Upper lobe of left lung (tissue), 6 donors: ENCODE measurements around the gene SATB1. TPM values are rescaled to one million over a fixed set of nuclear protein-coding genes. Genes with fewer than 3 reads are reported as not detected.

ENCODE experiments used
- ATAC-seq, 2 donors: fragments of 200-7000 bp; cut with Tn5 transposase; one replicate each; pipeline ENCODE4 v1.9.1; 2022; ENCODE audit warnings: mild to moderate bottlenecking in 2 of 2, moderate library complexity in 2 of 2; ENCODE audit not compliant: low FRiP score in 2 of 2
- DNase-seq, 2 donors: peaks; one replicate each; pipeline ENCODE4 v3.0.0-alpha.2; 2019 to 2020
- H3K27ac ChIP-seq, 4 donors: fragments of 200-600 bp; sonication (generic); one replicate each; pipeline ENCODE4 v1.5.1; 2016 to 2019
- H3K27me3 ChIP-seq, 4 donors: fragments of 200-600 bp; sonication (generic); one replicate each; pipeline ENCODE4 v1.5.1; 2017 to 2019
- H3K36me3 ChIP-seq, 4 donors: fragments of 200-600 bp; sonication (generic); one replicate each; pipeline ENCODE4 v1.5.1; 2016 to 2019
- H3K4me1 ChIP-seq, 4 donors: fragments of 200-600 bp; sonication (generic); one replicate each; pipeline ENCODE4 v1.5.1; 2018 to 2019
- H3K4me3 ChIP-seq, 4 donors: fragments of 200-600 bp; sonication (generic); one replicate each; pipeline ENCODE4 v1.5.1; 2017 to 2019; ENCODE audit warnings: mild to moderate bottlenecking in 2 of 4, moderate library complexity in 1 of 4
- H3K9me3 ChIP-seq, 4 donors: fragments of 200-600 bp; sonication (generic); one replicate each; pipeline ENCODE4 v1.5.1; 2018 to 2019
- EP300 ChIP-seq, 4 donors: sonication (generic); formaldehyde crosslinking; IDR thresholded peaks; one replicate each; pipeline ENCODE4 v1.5.1; 2017; ENCODE audit warnings: antibody characterized with exemption in 4 of 4, control low read depth in 2 of 4
- POLR2A ChIP-seq, 4 donors: fragments of 450-650 bp; IDR thresholded peaks; one replicate each; pipeline ENCODE4 v1.5.1; 2016 to 2017; ENCODE audit warnings: antibody characterized with exemption in 4 of 4, mild to moderate bottlenecking in 2 of 4
- POLR2AphosphoS5 ChIP-seq, 2 donors: sonication (generic); formaldehyde crosslinking; IDR thresholded peaks; one replicate each; pipeline ENCODE4 v1.5.1; 2017; ENCODE audit warnings: antibody characterized with exemption in 2 of 2
- WGBS, 2 donors: methylation state at CpG; one replicate each; pipeline ENCODE4 v1.1.5; 2017 to 2018; 5-methylcytosine and 5-hydroxymethylcytosine counted together
- total RNA-seq, 6 donors: library from RNA; depleted of rRNA in 4 of 6; stranded (reverse); fragments of >200 nt in 4 of 6; gene quantifications; one replicate each; pipeline versions ENCODE4 v1.1.0 to v1.2.1, GENCODE V29; 2016 to 2021
- TF ChIP-seq, protein P1 (sequence below), 6 experiments: fragments of 450-650 bp in 4 of 6; fragments of 200-600 bp in 2 of 6; sonication (generic) in 2 of 6; IDR thresholded peaks; one replicate each; pipeline ENCODE4 v1.5.1; 2016 to 2019; ENCODE audit warnings: antibody characterized with exemption in 6 of 6
- donor health status: DM: no; HTN: no; CAD: no; lungs with moderate emphysema.
- donor health status: DM: no; HTN: yes; CAD: no; lungs with severe emphysema.

SATB1 gene
- total RNA-seq, 6 donors from 2014 or later = 25.4 to 80.7 (median 45.0) TPM

DNA sequence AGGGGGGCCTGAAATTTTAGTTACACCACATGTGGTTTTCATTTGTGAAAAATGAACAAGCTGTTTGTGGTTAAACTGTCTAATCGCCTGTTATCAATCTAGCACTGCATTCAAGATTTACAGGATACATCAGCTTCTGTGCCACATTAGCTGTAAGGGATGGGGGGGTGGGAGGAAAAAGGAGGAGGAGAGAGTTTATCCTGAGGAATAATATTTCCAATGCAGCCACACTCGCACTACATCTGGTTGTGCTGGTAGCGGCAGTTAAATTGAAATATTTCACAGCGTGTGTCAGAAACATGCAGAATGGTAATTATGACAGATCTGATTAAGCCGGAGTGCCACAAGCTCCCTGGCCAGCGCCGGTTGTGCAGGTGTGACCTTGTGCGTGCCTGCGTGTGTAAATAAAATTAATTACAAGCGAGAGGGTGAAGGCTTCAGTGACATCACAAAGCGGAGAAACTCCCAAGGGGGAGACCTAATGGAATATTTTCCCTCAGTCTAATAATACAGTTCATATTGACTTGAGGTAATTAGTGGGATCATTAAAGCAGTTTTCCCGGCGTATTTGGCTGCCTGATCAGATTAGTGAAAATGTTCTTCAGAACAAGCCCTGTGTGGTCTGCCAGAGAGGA lies 55.5 kb downstream of the SATB1 start:
- no peak overlapping the region for H3K27ac ChIP-seq
- WGBS, 2 donors = 67 to 69% methylated on average over 13 of the region's 13 CpGs
- H3K9me3 ChIP-seq = no peaks in the 10 kb centered on the region
- no peak for TF ChIP-seq POLR2A (IDR thresholded peaks at IDR 0.05)
- TF ChIP-seq EP300 (IDR thresholded peaks at IDR 0.05) = no peak
- no peak for TF ChIP-seq POLR2AphosphoS5 (IDR thresholded peaks at IDR 0.05)
- TF ChIP-seq, protein P1, sequence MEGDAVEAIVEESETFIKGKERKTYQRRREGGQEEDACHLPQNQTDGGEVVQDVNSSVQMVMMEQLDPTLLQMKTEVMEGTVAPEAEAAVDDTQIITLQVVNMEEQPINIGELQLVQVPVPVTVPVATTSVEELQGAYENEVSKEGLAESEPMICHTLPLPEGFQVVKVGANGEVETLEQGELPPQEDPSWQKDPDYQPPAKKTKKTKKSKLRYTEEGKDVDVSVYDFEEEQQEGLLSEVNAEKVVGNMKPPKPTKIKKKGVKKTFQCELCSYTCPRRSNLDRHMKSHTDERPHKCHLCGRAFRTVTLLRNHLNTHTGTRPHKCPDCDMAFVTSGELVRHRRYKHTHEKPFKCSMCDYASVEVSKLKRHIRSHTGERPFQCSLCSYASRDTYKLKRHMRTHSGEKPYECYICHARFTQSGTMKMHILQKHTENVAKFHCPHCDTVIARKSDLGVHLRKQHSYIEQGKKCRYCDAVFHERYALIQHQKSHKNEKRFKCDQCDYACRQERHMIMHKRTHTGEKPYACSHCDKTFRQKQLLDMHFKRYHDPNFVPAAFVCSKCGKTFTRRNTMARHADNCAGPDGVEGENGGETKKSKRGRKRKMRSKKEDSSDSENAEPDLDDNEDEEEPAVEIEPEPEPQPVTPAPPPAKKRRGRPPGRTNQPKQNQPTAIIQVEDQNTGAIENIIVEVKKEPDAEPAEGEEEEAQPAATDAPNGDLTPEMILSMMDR (IDR thresholded peaks at IDR 0.05) = no peak
- H3K4me3 ChIP-seq = no peak overlapping the region
- H3K4me1 ChIP-seq = no peaks in the 10 kb centered on the region
- peaks cover 0 to 24% (median 0%) of the 10 kb centered on the region in 4 donors for H3K36me3 ChIP-seq
- ATAC-seq = no peak
- H3K27me3 ChIP-seq = no peaks in the 10 kb centered on the region
- no peak for DNase-seq

DNA sequence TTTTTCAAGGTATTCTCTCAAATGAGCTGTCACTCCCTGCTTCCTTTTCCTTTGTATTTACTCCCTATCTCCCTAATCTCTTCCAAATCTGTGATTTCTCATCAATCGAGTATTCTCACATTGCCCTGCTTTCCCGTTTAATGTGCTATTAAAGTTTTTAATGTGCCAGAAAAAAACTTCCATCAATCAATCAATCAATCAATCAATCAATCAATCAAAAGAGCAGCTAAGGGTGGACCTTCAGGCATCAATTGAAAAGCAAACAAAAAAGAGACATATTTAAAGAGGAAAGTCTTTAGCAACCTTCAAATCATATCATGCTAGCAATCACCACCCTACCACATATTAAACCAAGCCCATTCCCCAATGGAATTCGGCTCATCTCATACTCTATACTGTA lies 58.9 kb downstream of the SATB1 start:
- Histone ChIP-seq H3K9me3 (no peaks in the 10 kb centered on the region), H3K4me3 (no peak overlapping the region), H3K27me3 (no peaks in the 10 kb centered on the region), H3K4me1 (no peaks in the 10 kb centered on the region), H3K36me3 (peaks cover 0 to 16% (median 0%) of the 10 kb centered on the region in 4 donors), H3K27ac (no peak overlapping the region)
- ATAC-seq (no peak), DNase-seq (no peak)
- TF ChIP-seq EP300 (IDR thresholded peaks at IDR 0.05) (no peak), POLR2A (IDR thresholded peaks at IDR 0.05) (no peak)
- 91 to 93% methylated on average over 3 of the region's 3 CpGs for WGBS, 2 donors

DNA sequence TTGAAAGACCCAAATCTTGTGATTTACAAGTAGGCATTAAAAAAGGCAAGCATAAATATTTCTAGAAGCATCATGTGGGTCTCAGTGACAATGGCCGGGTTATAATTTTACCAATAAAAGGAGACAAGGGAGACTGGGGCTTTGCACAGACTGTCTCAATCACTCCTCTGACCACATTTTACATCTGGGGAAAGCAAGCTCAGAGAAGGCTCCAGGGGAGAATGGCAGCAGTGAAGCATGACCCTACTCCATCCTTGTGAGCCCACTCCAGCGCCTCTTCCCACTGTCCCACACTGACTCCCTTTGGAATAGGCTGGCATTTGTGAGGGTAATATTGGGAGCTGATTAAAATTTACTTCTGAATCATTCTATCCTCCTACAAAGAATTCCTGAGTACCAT lies 61.8 kb downstream of the SATB1 start:
- H3K27ac ChIP-seq = no peak overlapping the region
- DNase-seq (no peak), ATAC-seq (no peak)
- no peak overlapping the region for H3K4me3 ChIP-seq
- H3K36me3 ChIP-seq = peaks cover 0 to 9% (median 0%) of the 10 kb centered on the region in 4 donors
- no peaks in the 10 kb centered on the region for H3K9me3 ChIP-seq
- 92 to 95% methylated on average over 2 of the region's 2 CpGs for WGBS, 2 donors
- H3K27me3 ChIP-seq = no peaks in the 10 kb centered on the region
- no peaks in the 10 kb centered on the region for H3K4me1 ChIP-seq
- TF ChIP-seq POLR2AphosphoS5 (IDR thresholded peaks at IDR 0.05) (no peak), POLR2A (IDR thresholded peaks at IDR 0.05) (no peak), EP300 (IDR thresholded peaks at IDR 0.05) (no peak)
- TF ChIP-seq, protein P1 (IDR thresholded peaks at IDR 0.05) = no peak

DNA sequence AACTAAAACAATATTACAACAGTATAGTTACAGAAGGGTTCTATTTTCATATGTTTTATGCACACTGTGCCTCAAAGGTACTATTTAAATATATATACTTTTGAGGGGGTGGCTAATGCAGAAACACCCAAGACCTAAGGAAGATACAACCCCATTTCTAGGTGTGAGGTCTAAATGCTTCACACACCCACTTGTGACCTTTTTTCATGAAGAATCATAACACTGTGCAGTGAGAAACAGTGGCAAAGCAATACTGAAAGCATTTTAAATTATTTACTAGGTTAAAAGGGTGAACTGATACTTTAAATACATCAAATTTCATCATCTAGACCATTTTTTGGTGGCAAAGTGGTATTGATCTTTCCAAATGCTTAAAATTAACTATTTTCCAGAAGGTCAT lies 67.4 kb downstream of the SATB1 start:
- no peaks in the 10 kb centered on the region for H3K27me3 ChIP-seq
- no peaks in the 10 kb centered on the region for H3K36me3 ChIP-seq
- H3K27ac ChIP-seq = no peak overlapping the region
- no peak for DNase-seq
- no peaks in the 10 kb centered on the region for H3K9me3 ChIP-seq
- H3K4me1 ChIP-seq = no peaks in the 10 kb centered on the region
- no peak overlapping the region for H3K4me3 ChIP-seq
- TF ChIP-seq EP300 (IDR thresholded peaks at IDR 0.05) = no peak
- TF ChIP-seq, protein P1 (IDR thresholded peaks at IDR 0.05) = no peak
- no peak for TF ChIP-seq POLR2A (IDR thresholded peaks at IDR 0.05)
- TF ChIP-seq POLR2AphosphoS5 (IDR thresholded peaks at IDR 0.05) = no peak
- ATAC-seq = no peak

DNA sequence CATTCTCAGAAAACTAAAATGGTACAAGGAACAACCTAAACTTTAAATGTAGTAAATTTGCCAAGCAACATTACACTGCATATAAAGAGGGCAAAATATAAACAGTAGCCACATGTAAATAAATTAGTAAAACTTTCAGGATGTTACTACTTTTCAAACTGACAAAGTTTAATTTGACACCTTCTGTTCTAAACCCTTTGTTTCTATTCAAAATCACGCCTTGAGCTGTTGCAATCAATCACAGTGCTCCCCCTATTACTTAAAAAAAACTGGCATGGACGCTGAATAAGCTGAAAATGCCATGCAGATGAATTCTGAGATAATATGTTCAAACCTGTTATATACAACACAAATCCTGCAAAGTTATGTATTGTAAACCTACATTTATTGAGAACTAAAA lies 69.3 kb downstream of the SATB1 start:
- no peaks in the 10 kb centered on the region for H3K27me3 ChIP-seq
- H3K4me3 ChIP-seq = no peak overlapping the region
- peaks cover 0 to 11% (median 5%) of the 10 kb centered on the region in 4 donors for H3K36me3 ChIP-seq
- 90 to 92% methylated on average over 2 of the region's 2 CpGs for WGBS, 2 donors
- TF ChIP-seq POLR2A (IDR thresholded peaks at IDR 0.05) = no peak
- TF ChIP-seq EP300 (IDR thresholded peaks at IDR 0.05) = no peak
- H3K9me3 ChIP-seq = no peaks in the 10 kb centered on the region
- no peak overlapping the region for H3K27ac ChIP-seq
- no peak for DNase-seq
- H3K4me1 ChIP-seq = no peaks in the 10 kb centered on the region
- no peak for ATAC-seq

DNA sequence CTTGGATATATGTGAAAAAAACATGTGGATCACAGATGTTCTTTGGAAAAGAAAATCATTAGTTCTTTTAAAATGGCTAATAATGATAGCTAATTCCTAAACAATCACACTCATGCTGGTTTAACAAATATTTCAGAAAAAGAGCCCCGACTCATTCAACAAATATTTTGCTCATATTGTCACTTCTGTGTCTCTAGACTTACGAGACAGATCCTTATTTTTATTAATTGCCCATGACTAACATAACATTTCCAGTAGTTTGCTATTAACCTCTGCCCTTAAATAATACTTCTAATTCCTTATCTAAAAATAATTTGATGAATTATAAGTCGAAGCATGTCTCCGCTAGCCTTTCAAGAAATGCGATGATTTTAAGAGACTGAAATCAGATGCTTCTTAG lies 70.4 kb downstream of the SATB1 start:
- Histone ChIP-seq H3K4me3 (no peak overlapping the region), H3K36me3 (peaks cover 0 to 17% (median 7%) of the 10 kb centered on the region in 4 donors), H3K4me1 (no peaks in the 10 kb centered on the region), H3K27me3 (no peaks in the 10 kb centered on the region), H3K9me3 (no peaks in the 10 kb centered on the region), H3K27ac (no peak overlapping the region)
- DNase-seq = no peak
- TF ChIP-seq, protein P1 (IDR thresholded peaks at IDR 0.05) = no peak
- no peak for TF ChIP-seq POLR2AphosphoS5 (IDR thresholded peaks at IDR 0.05)
- TF ChIP-seq EP300 (IDR thresholded peaks at IDR 0.05) = no peak
- no peak for TF ChIP-seq POLR2A (IDR thresholded peaks at IDR 0.05)
- WGBS, 2 donors = 83% methylated on average over 5 of the region's 5 CpGs
- ATAC-seq = no peak
